ENCODE results near the gene CEP57. TPM values are rescaled to one million over a fixed set of nuclear protein-coding genes. Genes with fewer than 3 reads are reported as not detected.
"Not testable (repeated sequence)": the region's sequence is repeated elsewhere in the genome, so short reads cannot be mapped to it uniquely, and the experiment has no call there.

CEP57 gene
- total RNA-seq, 1 donor: 48.4 TPM

DNA sequence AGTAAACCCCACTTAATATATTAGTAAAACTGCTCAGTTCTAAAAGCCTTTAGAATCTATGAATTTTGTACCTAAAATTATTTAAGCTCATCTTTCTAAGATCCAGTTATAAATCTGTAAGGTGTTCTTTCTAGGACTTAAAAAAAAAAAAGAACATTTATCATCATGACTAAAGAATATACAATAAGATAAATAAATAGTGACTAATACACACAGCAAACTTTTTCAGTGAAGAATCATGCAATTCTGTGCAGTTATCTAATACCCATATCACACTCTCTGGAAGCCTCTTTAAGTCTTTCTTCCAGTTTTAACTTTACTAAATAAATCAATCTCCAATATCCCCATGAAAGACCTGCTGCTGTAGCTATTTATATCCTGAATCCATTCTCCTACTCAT is 59.8 kb downstream of the CEP57 start:
- H3K4me3 ChIP-seq (ENCODE audit: low read depth, low read length): no peak overlapping the region
- DNase-seq (ENCODE audit: low read depth): no peak
- TF ChIP-seq, protein P1, sequence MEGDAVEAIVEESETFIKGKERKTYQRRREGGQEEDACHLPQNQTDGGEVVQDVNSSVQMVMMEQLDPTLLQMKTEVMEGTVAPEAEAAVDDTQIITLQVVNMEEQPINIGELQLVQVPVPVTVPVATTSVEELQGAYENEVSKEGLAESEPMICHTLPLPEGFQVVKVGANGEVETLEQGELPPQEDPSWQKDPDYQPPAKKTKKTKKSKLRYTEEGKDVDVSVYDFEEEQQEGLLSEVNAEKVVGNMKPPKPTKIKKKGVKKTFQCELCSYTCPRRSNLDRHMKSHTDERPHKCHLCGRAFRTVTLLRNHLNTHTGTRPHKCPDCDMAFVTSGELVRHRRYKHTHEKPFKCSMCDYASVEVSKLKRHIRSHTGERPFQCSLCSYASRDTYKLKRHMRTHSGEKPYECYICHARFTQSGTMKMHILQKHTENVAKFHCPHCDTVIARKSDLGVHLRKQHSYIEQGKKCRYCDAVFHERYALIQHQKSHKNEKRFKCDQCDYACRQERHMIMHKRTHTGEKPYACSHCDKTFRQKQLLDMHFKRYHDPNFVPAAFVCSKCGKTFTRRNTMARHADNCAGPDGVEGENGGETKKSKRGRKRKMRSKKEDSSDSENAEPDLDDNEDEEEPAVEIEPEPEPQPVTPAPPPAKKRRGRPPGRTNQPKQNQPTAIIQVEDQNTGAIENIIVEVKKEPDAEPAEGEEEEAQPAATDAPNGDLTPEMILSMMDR (IDR thresholded peaks at IDR 0.05; ENCODE audit: insufficient read depth, low read depth, low read length): no peak

- TF ChIP-seq, protein P1 (IDR thresholded peaks at IDR 0.05; ENCODE audit: insufficient read depth, low read depth, low read length): no peak
- DNase-seq (ENCODE audit: low read depth): no peak
- no peak overlapping the region for H3K4me3 ChIP-seq (ENCODE audit: low read depth, low read length)
Observed at GRCh38 chr11:95853138-95853537, 62.8 kb downstream of the CEP57 start.

DNA sequence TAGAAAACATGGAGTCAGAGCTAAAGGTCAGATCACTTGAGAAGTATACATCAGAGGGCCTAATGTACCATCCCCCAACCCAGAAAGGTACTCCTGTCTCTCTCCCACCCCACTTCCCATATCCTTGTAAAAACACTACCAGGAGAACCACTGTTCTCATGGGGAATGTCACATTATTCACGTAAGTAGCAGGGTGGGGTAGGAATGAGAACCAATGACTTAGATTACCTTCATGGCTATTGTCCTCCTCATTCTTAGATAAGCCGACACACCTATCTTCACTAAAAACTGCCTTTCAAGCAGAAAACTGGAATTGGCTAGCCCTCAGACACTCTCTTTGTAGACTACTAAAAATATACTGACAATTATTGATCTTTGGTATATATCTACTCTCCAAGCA is 63.6 kb downstream of the CEP57 start:
- no peak overlapping the region for H3K4me3 ChIP-seq (ENCODE audit: low read depth, low read length)
- TF ChIP-seq, protein P1 (IDR thresholded peaks at IDR 0.05; ENCODE audit: insufficient read depth, low read depth, low read length): no peak
- DNase-seq (ENCODE audit: low read depth): no peak

GRCh38 chr11:95854362-95854761 is 64.1 kb downstream of the CEP57 start:
- H3K4me3 ChIP-seq (ENCODE audit: low read depth, low read length); DNase-seq (ENCODE audit: low read depth): not testable (repeated sequence)

- DNase-seq (ENCODE audit: low read depth); H3K4me3 ChIP-seq (ENCODE audit: low read depth, low read length): not testable (repeated sequence)
Observed at GRCh38 chr11:95860024-95860423, 69.7 kb downstream of the CEP57 start.

- DNase-seq (ENCODE audit: low read depth): peak; percentile 44
- no peak overlapping the region for H3K4me3 ChIP-seq (ENCODE audit: low read depth, low read length)
- TF ChIP-seq, protein P1 (IDR thresholded peaks at IDR 0.05; ENCODE audit: insufficient read depth, low read depth, low read length): no peak
Observed at GRCh38 chr11:95863486-95864140, 73.3 kb downstream of the CEP57 start.

DNA sequence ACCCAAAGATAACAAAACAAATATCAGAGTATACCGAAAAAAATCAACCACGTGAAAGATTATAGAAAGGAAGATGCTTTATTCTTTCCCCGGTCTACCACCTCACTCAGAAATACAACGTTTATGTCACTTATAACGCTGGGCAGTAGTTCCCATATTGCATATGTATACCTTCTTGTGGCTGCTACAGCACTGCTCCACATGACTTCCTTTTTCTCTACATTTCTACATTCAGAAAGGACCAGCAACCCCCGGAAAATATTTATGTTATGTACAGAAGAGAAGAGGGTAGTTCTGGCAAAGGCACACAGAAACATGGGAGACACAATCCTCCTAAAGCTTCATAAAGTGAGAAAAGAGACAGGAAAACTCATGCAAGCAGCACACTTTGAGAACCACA is 76.8 kb downstream of the CEP57 start:
- no peak overlapping the region for H3K4me3 ChIP-seq (ENCODE audit: low read depth, low read length)
- no peak for DNase-seq (ENCODE audit: low read depth)
- TF ChIP-seq, protein P1 (IDR thresholded peaks at IDR 0.05; ENCODE audit: insufficient read depth, low read depth, low read length): no peak

DNA sequence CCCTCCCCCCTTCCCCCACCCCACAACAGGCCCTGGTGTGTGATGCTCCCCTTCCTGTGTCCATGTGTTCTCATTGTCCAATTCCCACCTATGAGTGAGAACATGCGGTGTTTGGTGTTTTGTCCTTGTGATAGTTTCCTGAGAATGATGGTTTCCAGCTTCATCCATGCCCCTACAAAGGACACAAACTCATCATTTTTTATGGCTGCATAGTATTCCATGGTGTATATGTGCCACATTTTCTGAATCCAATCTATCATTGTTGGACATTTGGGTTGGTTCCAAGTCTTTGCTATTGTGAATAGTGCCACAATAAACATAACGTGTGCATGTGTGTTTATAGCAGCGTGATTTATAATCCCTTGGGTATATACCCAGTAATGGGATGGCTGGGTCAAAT is 80.6 kb downstream of the CEP57 start:
- H3K4me3 ChIP-seq (ENCODE audit: low read depth, low read length); DNase-seq (ENCODE audit: low read depth): not testable (repeated sequence)

Data from fibroblast of villous mesenchyme (primary cell).